Measurements from ENCODE around the gene PPP1R12C. TPM values are rescaled to one million over a fixed set of nuclear protein-coding genes. Genes with fewer than 3 reads are reported as not detected.
"Not testable (repeated sequence)": the region's sequence is repeated elsewhere in the genome, so short reads cannot be mapped to it uniquely, and the experiment has no call there.

PPP1R12C gene
- polyA plus RNA-seq, 2 donors = 77.7 to 100 TPM

GRCh38 chr19:55157064-55157908 is 39.8 kb upstream of the PPP1R12C start, which contains the start of gene TNNI3:
TNNI3 (minus strand) TSS chr19:55157732; CDS start chr19:55157589, 143 bp downstream.
- 35 to 42% methylated on average over 39 of the region's 39 CpGs for WGBS, 2 donors
- Histone ChIP-seq H3K27me3 (ENCODE audit: control insufficient read depth in 1 of 2, insufficient read depth in 2 of 2, low read length in 2 of 2) (peaks cover 0 to 14% of the 10 kb centered on the region in 2 donors), H3K27ac (ENCODE audit: low read depth in 2 of 2, low read length in 1 of 2) (no peak within 1 kb of the TSS), H3K4me3 (ENCODE audit: low read depth in 1 of 2, low read length in 2 of 2) (no peak within 1 kb of the TSS), H3K36me3 (ENCODE audit: control insufficient read depth in 2 of 2, insufficient read depth in 2 of 2, low read length in 1 of 2) (no peaks in the 10 kb centered on the region), H3K9me3 (ENCODE audit: control insufficient read depth in 2 of 2, insufficient read depth in 1 of 2, low read depth in 1 of 2, low read length in 1 of 2) (no peaks in the 10 kb centered on the region), H3K4me1 (ENCODE audit: control insufficient read depth in 2 of 2, insufficient read depth in 2 of 2, low read length in 1 of 2) (peaks cover 4 to 10% of the 10 kb centered on the region in 2 donors)

- Histone ChIP-seq H3K9me3 (ENCODE audit: control insufficient read depth in 2 of 2, insufficient read depth in 1 of 2, low read depth in 1 of 2, low read length in 1 of 2) (peaks cover 0 to 4% of the 10 kb centered on the region in 2 donors), H3K27me3 (ENCODE audit: control insufficient read depth in 1 of 2, insufficient read depth in 2 of 2, low read length in 2 of 2) (peaks cover 0 to 8% of the 10 kb centered on the region in 2 donors), H3K4me1 (ENCODE audit: control insufficient read depth in 2 of 2, insufficient read depth in 2 of 2, low read length in 1 of 2) (peaks cover 4 to 10% of the 10 kb centered on the region in 2 donors), H3K36me3 (ENCODE audit: control insufficient read depth in 2 of 2, insufficient read depth in 2 of 2, low read length in 1 of 2) (no peaks in the 10 kb centered on the region), H3K27ac (ENCODE audit: low read depth in 2 of 2, low read length in 1 of 2) (no peak overlapping the region), H3K4me3 (ENCODE audit: low read depth in 1 of 2, low read length in 2 of 2) (peak overlapping the region in 1 of 2 donors; percentile 8)
- WGBS, 2 donors = 4 to 8% methylated on average over 52 of the region's 52 CpGs
Observed at GRCh38 chr19:55156202-55157063, 39.0 kb upstream of the PPP1R12C start.

- H3K36me3 ChIP-seq (ENCODE audit: control insufficient read depth in 2 of 2, insufficient read depth in 2 of 2, low read length in 1 of 2); H3K4me1 ChIP-seq (ENCODE audit: control insufficient read depth in 2 of 2, insufficient read depth in 2 of 2, low read length in 1 of 2); H3K4me3 ChIP-seq (ENCODE audit: low read depth in 1 of 2, low read length in 2 of 2); H3K9me3 ChIP-seq (ENCODE audit: control insufficient read depth in 2 of 2, insufficient read depth in 1 of 2, low read depth in 1 of 2, low read length in 1 of 2); H3K27me3 ChIP-seq (ENCODE audit: control insufficient read depth in 1 of 2, insufficient read depth in 2 of 2, low read length in 2 of 2); H3K27ac ChIP-seq (ENCODE audit: low read depth in 2 of 2, low read length in 1 of 2): not testable (repeated sequence)
- WGBS, 2 donors = 2 to 9% methylated on average over 5 of the region's 5 CpGs
Observed at GRCh38 chr19:55155784-55156183, 38.3 kb upstream of the PPP1R12C start.

DNA sequence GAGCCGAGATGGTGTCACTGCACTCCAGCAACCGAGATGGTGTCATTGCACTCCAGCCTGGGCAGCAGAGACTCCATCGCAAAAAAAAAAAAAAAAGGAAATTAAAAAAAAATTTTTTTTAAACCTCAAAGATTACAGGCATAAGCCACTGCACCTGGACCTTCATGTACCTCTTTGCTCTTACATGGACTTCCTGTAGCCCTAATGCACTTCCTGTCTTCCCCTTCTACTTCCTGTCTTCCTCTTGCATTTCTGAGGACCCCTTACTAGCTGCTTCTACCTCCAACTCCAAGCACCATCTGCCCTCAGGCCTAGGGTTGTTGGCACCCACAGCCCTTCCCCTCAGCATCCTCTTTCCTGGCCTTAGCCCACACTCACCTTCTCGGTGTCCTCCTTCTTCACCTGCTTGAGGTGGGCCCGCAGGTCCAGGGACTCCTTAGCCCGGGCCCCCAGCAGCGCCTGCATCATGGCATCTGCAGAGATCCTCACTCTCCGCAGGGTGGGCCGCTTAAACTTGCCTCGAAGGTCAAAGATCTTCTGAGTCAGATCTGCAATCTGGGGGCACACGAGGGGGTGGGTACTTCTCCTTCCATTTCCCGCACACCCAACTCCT is 36.3 kb upstream of the PPP1R12C start:
- peaks cover 0 to 4% of the 10 kb centered on the region in 2 donors for H3K9me3 ChIP-seq (ENCODE audit: control insufficient read depth in 2 of 2, insufficient read depth in 1 of 2, low read depth in 1 of 2, low read length in 1 of 2)
- H3K4me3 ChIP-seq (ENCODE audit: low read depth in 1 of 2, low read length in 2 of 2) = no peak overlapping the region
- peaks cover 2 to 4% of the 10 kb centered on the region in 2 donors for H3K4me1 ChIP-seq (ENCODE audit: control insufficient read depth in 2 of 2, insufficient read depth in 2 of 2, low read length in 1 of 2)
- H3K36me3 ChIP-seq (ENCODE audit: control insufficient read depth in 2 of 2, insufficient read depth in 2 of 2, low read length in 1 of 2) = no peaks in the 10 kb centered on the region
- 88 to 92% methylated on average over 12 of the region's 12 CpGs for WGBS, 2 donors
- H3K27ac ChIP-seq (ENCODE audit: low read depth in 2 of 2, low read length in 1 of 2) = no peak overlapping the region
- H3K27me3 ChIP-seq (ENCODE audit: control insufficient read depth in 1 of 2, insufficient read depth in 2 of 2, low read length in 2 of 2) = peaks cover 0 to 7% of the 10 kb centered on the region in 2 donors

DNA sequence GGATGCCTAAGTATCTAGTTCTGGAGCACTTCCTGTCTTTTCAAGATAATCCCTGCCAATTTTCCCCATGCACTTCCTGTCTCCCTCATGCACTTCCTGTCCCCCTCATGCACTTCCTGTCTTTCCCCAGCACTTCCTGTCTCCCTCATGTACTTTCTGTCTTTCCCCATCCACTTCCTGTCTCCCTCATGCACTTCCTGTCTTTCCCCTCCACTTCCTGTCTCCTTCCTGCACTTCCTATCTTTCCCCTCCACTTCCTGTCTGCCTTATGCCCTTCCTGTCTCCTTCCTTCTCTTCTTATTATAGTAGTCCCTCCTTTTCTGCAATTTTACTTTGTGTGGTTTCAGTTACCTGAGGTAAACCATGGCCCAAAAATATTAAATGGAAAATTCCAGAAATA is 34.6 kb upstream of the PPP1R12C start:
- Histone ChIP-seq H3K27ac (ENCODE audit: low read depth in 2 of 2, low read length in 1 of 2) (no peak overlapping the region), H3K27me3 (ENCODE audit: control insufficient read depth in 1 of 2, insufficient read depth in 2 of 2, low read length in 2 of 2) (peaks cover 0 to 3% of the 10 kb centered on the region in 2 donors), H3K4me1 (ENCODE audit: control insufficient read depth in 2 of 2, insufficient read depth in 2 of 2, low read length in 1 of 2) (peaks cover 1 to 4% of the 10 kb centered on the region in 2 donors)

DNA sequence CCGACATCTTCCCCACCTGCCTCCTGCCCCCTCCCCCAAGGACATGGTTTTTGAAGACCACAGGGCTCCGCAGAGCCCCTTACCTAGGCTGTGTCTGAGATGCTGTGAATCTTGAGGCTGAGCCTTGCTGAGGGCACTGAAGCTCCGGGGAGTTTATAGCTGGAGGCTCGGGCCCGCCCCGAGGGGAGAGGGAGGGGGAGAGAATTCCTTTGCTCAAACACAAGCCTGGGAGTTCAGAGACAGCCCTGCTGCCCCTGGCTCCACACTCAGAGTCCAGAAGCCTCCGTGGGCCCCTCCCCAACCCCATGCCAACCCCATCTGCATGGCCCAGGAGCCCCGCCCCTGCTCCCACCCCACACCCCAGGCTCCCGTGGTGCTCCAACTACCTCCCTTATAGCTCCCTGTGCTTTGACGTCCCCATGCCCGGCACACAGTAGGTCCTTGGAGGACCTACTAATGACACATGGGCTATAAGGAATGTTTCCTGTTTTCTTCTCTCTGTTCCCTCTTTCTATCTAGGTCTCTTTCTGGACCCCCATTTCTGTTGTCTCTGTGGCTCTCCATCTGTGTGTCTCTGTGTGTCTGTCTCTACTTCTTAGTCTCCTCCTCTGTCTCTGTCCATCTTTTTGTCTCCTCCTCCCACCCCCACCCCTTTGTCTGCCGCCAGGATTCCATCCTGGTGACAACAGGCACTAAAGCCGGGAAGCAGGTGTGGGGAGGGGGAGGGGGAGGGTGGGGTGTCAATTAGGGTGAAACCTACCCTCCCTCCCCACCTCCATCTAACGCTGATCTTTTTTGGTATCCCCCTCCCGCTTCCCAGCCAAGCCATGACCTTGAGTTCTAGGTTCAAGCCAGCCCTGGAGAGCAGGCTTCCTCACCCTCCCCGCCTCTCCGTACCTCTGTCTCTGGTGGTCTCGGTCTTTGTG is 31.9 kb upstream of the PPP1R12C start, which contains the start of gene TNNT1:
TNNT1 (minus strand) TSS at position 129 of the 926 bp plus-strand sequence. CDS start 2,049 bp downstream, outside the sequence.
- WGBS, 2 donors = 15% methylated on average over 17 to 18 of the region's 18 CpGs
- Histone ChIP-seq H3K27ac (ENCODE audit: low read depth in 2 of 2, low read length in 1 of 2) (no peak within 1 kb of the TSS), H3K4me3 (ENCODE audit: low read depth in 1 of 2, low read length in 2 of 2) (no peak within 1 kb of the TSS), H3K27me3 (ENCODE audit: control insufficient read depth in 1 of 2, insufficient read depth in 2 of 2, low read length in 2 of 2) (no peaks in the 10 kb centered on the region), H3K4me1 (ENCODE audit: control insufficient read depth in 2 of 2, insufficient read depth in 2 of 2, low read length in 1 of 2) (peaks cover 0 to 3% of the 10 kb centered on the region in 2 donors), H3K36me3 (ENCODE audit: control insufficient read depth in 2 of 2, insufficient read depth in 2 of 2, low read length in 1 of 2) (no peaks in the 10 kb centered on the region), H3K9me3 (ENCODE audit: control insufficient read depth in 2 of 2, insufficient read depth in 1 of 2, low read depth in 1 of 2, low read length in 1 of 2) (peaks cover 0 to 4% of the 10 kb centered on the region in 2 donors)

More for the DNA sequence above, 34.6 kb upstream of the PPP1R12C start:
- Histone ChIP-seq H3K4me3 (ENCODE audit: low read depth in 1 of 2, low read length in 2 of 2) (no peak overlapping the region), H3K36me3 (ENCODE audit: control insufficient read depth in 2 of 2, insufficient read depth in 2 of 2, low read length in 1 of 2) (no peaks in the 10 kb centered on the region), H3K9me3 (ENCODE audit: control insufficient read depth in 2 of 2, insufficient read depth in 1 of 2, low read depth in 1 of 2, low read length in 1 of 2) (peaks cover 0 to 4% of the 10 kb centered on the region in 2 donors)

- no peaks in the 10 kb centered on the region for H3K27me3 ChIP-seq (ENCODE audit: control insufficient read depth in 1 of 2, insufficient read depth in 2 of 2, low read length in 2 of 2)
- H3K4me3 ChIP-seq (ENCODE audit: low read depth in 1 of 2, low read length in 2 of 2) = no peak overlapping the region
- peaks cover 0 to 3% of the 10 kb centered on the region in 2 donors for H3K4me1 ChIP-seq (ENCODE audit: control insufficient read depth in 2 of 2, insufficient read depth in 2 of 2, low read length in 1 of 2)
- 30 to 36% methylated on average over 8 to 9 of the region's 9 CpGs for WGBS, 2 donors
- no peak overlapping the region for H3K27ac ChIP-seq (ENCODE audit: low read depth in 2 of 2, low read length in 1 of 2)
- no peaks in the 10 kb centered on the region for H3K36me3 ChIP-seq (ENCODE audit: control insufficient read depth in 2 of 2, insufficient read depth in 2 of 2, low read length in 1 of 2)
- H3K9me3 ChIP-seq (ENCODE audit: control insufficient read depth in 2 of 2, insufficient read depth in 1 of 2, low read depth in 1 of 2, low read length in 1 of 2) = peaks cover 0 to 4% of the 10 kb centered on the region in 2 donors
Observed at GRCh38 chr19:55147545-55148251, 30.3 kb upstream of the PPP1R12C start.

GRCh38 chr19:55146705-55147273 is 29.4 kb upstream of the PPP1R12C start:
- no peaks in the 10 kb centered on the region for H3K27me3 ChIP-seq (ENCODE audit: control insufficient read depth in 1 of 2, insufficient read depth in 2 of 2, low read length in 2 of 2)
- no peak overlapping the region for H3K27ac ChIP-seq (ENCODE audit: low read depth in 2 of 2, low read length in 1 of 2)
- H3K36me3 ChIP-seq (ENCODE audit: control insufficient read depth in 2 of 2, insufficient read depth in 2 of 2, low read length in 1 of 2) = no peaks in the 10 kb centered on the region
- H3K4me3 ChIP-seq (ENCODE audit: low read depth in 1 of 2, low read length in 2 of 2) = no peak overlapping the region
- WGBS, 2 donors = 2 to 5% methylated on average over 11 to 27 of the region's 27 CpGs
- H3K4me1 ChIP-seq (ENCODE audit: control insufficient read depth in 2 of 2, insufficient read depth in 2 of 2, low read length in 1 of 2) = peaks cover 0 to 3% of the 10 kb centered on the region in 2 donors
- peaks cover 0 to 1% of the 10 kb centered on the region in 2 donors for H3K9me3 ChIP-seq (ENCODE audit: control insufficient read depth in 2 of 2, insufficient read depth in 1 of 2, low read depth in 1 of 2, low read length in 1 of 2)
